ENCODE data around the gene ASNSD1.

The ASNSD1 gene

DNA sequence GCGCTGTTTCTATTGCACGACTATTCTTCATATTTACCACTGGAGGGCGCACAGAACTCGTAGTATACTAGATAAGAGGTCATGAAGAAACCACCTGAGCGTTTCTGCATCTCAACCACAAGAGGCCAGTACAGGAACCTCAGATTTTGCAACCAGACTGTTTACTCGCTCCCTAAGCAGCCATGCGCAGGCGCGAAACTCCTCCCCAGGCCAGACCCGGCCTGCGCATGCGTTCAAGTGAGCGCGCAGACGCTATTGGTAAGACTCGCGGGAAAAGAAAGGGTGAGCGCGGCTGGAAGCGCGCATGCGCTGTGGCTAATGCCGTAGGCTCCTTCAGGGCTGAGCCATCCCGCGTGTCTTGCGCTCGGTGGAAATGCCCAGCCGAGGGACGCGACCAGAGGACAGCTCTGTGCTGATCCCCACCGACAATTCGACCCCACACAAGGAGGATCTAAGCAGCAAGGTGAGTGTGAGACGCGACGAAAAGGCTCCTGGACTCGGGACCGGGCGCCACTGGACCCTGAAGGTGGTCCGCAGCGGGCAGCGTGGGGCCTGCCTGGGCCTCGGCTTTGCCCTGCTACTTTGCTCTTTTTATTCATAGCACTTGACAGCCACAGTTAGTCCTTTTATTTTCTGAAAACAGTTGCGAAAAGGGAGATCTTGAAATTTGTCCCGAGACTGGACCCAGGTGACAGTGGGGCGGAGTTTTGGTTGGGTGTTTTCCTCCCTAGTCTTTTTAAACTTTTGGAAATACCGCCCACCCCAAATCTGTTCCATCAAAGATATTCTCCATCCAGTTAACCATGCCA, at the start of gene ASNSD1:
Gene ASNSD1, plus strand, starts transcription at position 312 of the 809 bp plus-strand sequence. CDS start 4,674 bp downstream, outside the sequence.
- H3K27me3 ChIP-seq, result no peaks in the 10 kb centered on the region
- H3K9ac ChIP-seq, result peak within 1 kb of the TSS; percentile 95
- H3K4me2 ChIP-seq, result peak within 1 kb of the TSS; percentile 95
- H3K4me3 ChIP-seq, result peak within 1 kb of the TSS; percentile 90
- TF ChIP-seq Cebpa-rat (IDR thresholded peaks at IDR 0.05), result peak; percentile 76
- H3K36me3 ChIP-seq, result peaks cover 12% of the 10 kb centered on the region
- no peaks in the 10 kb centered on the region for H3K9me3 ChIP-seq
- peaks cover 35% of the 10 kb centered on the region for H3K4me1 ChIP-seq
- peak within 1 kb of the TSS; percentile 91 for H3K27ac ChIP-seq
- peaks cover 36% of the 10 kb centered on the region; the same call in 1 of the 2 replicates for H4K20me1 ChIP-seq

DNA sequence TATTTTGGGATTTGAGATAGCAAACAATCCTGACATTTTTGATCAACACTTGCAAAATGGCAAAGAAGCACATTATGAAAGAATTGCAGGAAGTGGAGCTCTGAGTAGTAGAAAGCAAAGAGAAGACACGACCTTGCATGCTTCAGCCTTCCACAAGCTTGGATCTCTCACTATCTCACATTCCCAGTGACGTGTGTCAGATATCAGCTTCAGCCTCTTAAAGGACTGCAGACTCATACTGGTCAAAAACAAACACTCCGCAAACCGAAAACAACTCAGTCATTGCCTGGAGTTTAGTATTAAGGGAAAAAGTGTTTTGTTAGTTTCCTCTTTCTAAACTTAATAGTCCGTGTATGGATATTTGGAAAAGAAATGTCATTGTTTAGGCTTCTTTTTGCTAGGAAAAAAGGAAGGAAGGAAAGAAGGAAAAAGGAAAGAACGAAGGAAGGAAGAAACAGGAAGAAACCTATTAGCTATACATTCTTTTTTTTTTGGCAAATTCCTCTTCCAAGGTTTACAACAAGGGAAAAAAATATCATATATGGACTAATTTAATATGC, 48.1 kb upstream of the ASNSD1 start:
- H3K4me1 ChIP-seq, result no peaks in the 10 kb centered on the region
- H3K36me3 ChIP-seq, result no peaks in the 10 kb centered on the region
- no peak overlapping the region for H3K4me2 ChIP-seq
- H4K20me1 ChIP-seq, result no peaks in the 10 kb centered on the region
- no peaks in the 10 kb centered on the region for H3K9me3 ChIP-seq
- TF ChIP-seq Cebpa-rat (IDR thresholded peaks at IDR 0.05), result no peak
- no peak overlapping the region for H3K9ac ChIP-seq
- H3K27me3 ChIP-seq, result no peaks in the 10 kb centered on the region
- H3K27ac ChIP-seq, result no peak overlapping the region
- H3K4me3 ChIP-seq, result no peak overlapping the region

DNA sequence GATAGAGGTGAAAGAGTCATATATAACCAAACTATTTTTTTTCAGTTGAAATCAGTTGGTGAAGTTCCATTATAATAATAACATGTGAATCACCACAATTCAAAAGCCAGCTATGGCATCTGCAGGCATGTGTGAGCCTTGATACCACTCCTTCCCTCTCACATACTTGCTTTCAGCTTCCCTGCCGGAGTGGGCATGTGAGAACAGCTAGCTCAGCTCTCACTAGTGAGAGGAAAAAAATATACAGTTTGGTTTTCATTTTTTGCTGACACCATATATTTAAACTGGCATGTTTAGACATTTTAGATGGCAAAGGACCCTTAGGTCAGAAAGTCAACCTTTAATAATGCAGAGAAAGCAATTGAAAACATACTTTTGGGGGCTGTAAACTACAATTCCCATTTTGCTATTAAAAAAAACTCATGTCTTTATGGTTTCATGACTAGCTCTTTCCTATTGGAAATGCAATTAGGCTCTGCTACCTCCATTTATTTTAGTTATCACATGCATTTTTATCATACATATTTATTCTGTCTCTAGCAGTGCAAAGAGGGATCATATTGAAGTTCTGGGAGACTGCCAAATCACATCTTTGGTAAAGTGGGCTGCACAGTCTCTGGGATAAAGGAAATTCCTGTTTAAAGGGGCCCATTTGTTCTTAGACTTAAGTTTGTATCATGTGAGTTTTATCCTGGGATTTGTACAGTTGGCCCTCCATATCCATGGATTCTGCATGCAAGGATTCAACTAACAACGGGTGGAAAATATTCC, 47.4 kb upstream of the ASNSD1 start:
- H3K4me3 ChIP-seq, result no peak overlapping the region
- H3K4me1 ChIP-seq, result no peaks in the 10 kb centered on the region
- no peak overlapping the region for H3K27ac ChIP-seq
- no peaks in the 10 kb centered on the region for H4K20me1 ChIP-seq
- no peaks in the 10 kb centered on the region for H3K27me3 ChIP-seq
- no peak overlapping the region for H3K4me2 ChIP-seq
- no peak for TF ChIP-seq Cebpa-rat (IDR thresholded peaks at IDR 0.05)
- H3K9me3 ChIP-seq, result no peaks in the 10 kb centered on the region
- H3K36me3 ChIP-seq, result no peaks in the 10 kb centered on the region
- no peak overlapping the region for H3K9ac ChIP-seq

GRCh38 chr2:189614585-189614984, 46.7 kb upstream of the ASNSD1 start:
- no peak overlapping the region for H3K27ac ChIP-seq
- TF ChIP-seq Cebpa-rat (IDR thresholded peaks at IDR 0.05), result no peak
- no peak overlapping the region for H3K4me3 ChIP-seq
- H3K9ac ChIP-seq, result no peak overlapping the region
- H3K4me2 ChIP-seq, result no peak overlapping the region
- no peaks in the 10 kb centered on the region for H3K27me3 ChIP-seq
- H3K36me3 ChIP-seq, result no peaks in the 10 kb centered on the region
- H3K9me3 ChIP-seq, result no peaks in the 10 kb centered on the region
- H3K4me1 ChIP-seq, result no peaks in the 10 kb centered on the region
- no peaks in the 10 kb centered on the region for H4K20me1 ChIP-seq

DNA sequence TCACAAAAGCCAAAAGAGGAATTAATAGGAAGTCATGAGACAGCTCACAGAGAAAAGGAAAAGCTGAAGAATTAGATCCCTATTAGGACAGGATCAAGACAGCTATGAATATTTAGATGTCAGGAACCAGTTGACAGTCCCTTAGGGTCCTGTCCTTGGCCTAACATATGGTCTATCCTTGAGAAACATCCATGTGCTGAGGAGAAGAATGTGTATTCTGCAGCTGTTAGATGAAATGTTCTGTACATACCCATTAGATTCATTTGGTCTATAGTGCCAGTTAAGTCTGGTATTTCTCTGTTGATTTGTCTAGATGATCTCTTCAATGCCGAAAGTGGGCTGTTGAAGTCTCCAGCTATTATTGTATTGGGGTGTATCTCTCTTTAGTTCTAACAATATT, 43.1 kb upstream of the ASNSD1 start:
- Histone ChIP-seq H3K27ac (no peak overlapping the region), H3K9me3 (no peaks in the 10 kb centered on the region), H3K9ac (no peak overlapping the region), H3K4me1 (no peaks in the 10 kb centered on the region), H3K36me3 (no peaks in the 10 kb centered on the region), H3K4me2 (no peak overlapping the region), H4K20me1 (no peaks in the 10 kb centered on the region), H3K4me3 (no peak overlapping the region), H3K27me3 (no peaks in the 10 kb centered on the region)
- no peak for TF ChIP-seq Cebpa-rat (IDR thresholded peaks at IDR 0.05)

GRCh38 chr2:189621781-189622180, 39.5 kb upstream of the ASNSD1 start:
- TF ChIP-seq Cebpa-rat (IDR thresholded peaks at IDR 0.05), result no peak

DNA sequence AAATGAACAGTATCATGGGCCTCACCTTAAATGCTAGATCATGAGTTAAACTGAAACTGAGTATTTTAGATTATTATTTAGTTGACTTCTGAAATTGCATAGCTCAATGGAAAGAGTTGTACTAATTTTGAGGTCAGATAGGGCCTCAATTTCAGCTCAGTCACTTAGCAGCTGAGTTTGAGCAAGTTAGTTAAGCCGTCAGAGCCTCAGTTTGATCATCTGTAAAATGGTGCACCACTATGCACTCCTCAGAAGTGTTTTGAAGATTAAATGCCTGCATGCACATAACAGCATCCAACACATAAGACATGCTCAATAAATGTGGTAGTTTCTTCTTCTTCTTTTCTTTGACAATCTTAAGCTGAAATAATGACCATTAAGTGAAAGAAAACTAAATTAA, 38.2 kb upstream of the ASNSD1 start:
- no peaks in the 10 kb centered on the region for H3K4me1 ChIP-seq
- H3K36me3 ChIP-seq, result no peaks in the 10 kb centered on the region
- no peak overlapping the region for H3K4me3 ChIP-seq
- no peak for TF ChIP-seq Cebpa-rat (IDR thresholded peaks at IDR 0.05)
- H3K9me3 ChIP-seq, result no peaks in the 10 kb centered on the region
- no peak overlapping the region for H3K9ac ChIP-seq
- no peak overlapping the region for H3K27ac ChIP-seq
- H3K4me2 ChIP-seq, result no peak overlapping the region
- H4K20me1 ChIP-seq, result no peaks in the 10 kb centered on the region
- H3K27me3 ChIP-seq, result no peaks in the 10 kb centered on the region

More at GRCh38 chr2:189621781-189622180, 39.5 kb upstream of the ASNSD1 start:
- Histone ChIP-seq H3K27me3 (no peaks in the 10 kb centered on the region), H3K9ac (no peak overlapping the region), H3K4me3 (no peak overlapping the region), H3K4me1 (no peaks in the 10 kb centered on the region), H3K4me2 (no peak overlapping the region), H3K36me3 (no peaks in the 10 kb centered on the region), H4K20me1 (no peaks in the 10 kb centered on the region), H3K9me3 (no peaks in the 10 kb centered on the region), H3K27ac (no peak overlapping the region)

DNA sequence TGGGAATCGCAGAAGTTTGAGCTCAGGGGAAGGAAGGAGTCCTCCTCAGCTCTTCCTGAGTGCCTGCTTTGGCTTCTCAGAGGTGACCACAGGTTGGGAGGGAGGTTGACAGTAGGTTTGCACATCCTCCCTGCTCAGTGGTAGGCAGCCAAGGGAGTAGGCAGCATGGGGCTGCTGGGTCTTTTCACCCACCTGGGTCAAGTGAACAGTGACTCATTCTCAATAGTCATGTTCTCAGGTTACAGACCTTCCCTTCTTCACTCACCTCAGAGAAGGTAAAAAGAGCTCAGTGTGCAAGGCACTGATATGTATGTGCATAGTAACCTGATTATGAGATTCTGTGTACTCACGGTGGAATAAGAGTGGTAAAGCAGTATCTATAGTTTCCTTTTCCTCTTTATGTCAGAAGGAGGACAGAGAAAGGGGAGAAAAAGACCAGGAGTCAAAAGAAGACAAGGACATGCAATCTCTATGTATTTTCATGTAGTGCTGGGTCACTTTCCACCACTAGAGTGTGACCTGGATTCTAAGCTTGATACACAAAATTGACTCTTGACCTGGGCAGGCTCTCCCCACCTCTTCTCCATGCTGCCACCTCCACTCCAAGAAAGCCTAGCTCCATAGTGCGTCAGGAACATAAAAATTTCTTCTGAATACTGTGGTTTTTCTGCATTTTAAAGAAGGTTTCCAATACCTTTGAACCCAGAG, 36.5 kb upstream of the ASNSD1 start:
- Histone ChIP-seq H3K4me1 (0 out of 2 replicates have a peak, but pooled peaks cover 4% of the 10 kb centered on the region), H3K9ac (no peak overlapping the region), H3K4me3 (no peak overlapping the region), H3K36me3 (no peaks in the 10 kb centered on the region), H4K20me1 (no peaks in the 10 kb centered on the region), H3K4me2 (no peak overlapping the region), H3K27me3 (no peaks in the 10 kb centered on the region), H3K27ac (no peak overlapping the region), H3K9me3 (no peaks in the 10 kb centered on the region)
- no peak for TF ChIP-seq Cebpa-rat (IDR thresholded peaks at IDR 0.05)

DNA sequence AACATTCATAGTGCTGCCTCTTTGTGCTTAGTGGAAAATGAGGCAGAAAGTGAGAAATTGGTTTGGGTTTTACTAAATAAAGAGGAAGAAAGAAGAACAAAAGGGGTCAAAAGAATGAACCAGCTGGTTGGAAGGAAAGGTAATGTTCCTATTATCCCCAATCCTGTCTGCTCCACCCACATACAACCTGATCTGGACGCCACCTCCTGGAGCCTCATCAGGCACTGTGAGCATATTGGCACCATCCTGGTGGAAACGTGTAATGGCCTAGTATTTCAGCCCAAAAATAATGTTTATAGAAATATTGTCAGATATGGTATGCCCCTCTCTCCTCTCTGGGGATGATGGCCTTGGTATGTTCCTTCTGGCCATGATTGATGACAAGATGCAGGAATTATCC, 35.6 kb upstream of the ASNSD1 start:
- H3K4me2 ChIP-seq, result no peak overlapping the region
- no peaks in the 10 kb centered on the region for H3K27me3 ChIP-seq
- no peaks in the 10 kb centered on the region for H3K9me3 ChIP-seq
- no peaks in the 10 kb centered on the region for H3K36me3 ChIP-seq
- TF ChIP-seq Cebpa-rat (IDR thresholded peaks at IDR 0.05), result no peak
- H4K20me1 ChIP-seq, result no peaks in the 10 kb centered on the region
- H3K4me3 ChIP-seq, result no peak overlapping the region
- H3K27ac ChIP-seq, result no peak overlapping the region
- no peak overlapping the region for H3K9ac ChIP-seq
- H3K4me1 ChIP-seq, result 0 out of 2 replicates have a peak, but pooled peaks cover 8% of the 10 kb centered on the region

Data from BLaER1 (cell line).